SK-N-DZ (cell line): ENCODE data around the gene CA10.

Experiments
- DNase-seq: peaks from one replicate; pipeline ENCODE4 v3.0.0-alpha.2; 2015; ENCODE audit warnings: low spot score

Gene CA10

DNA sequence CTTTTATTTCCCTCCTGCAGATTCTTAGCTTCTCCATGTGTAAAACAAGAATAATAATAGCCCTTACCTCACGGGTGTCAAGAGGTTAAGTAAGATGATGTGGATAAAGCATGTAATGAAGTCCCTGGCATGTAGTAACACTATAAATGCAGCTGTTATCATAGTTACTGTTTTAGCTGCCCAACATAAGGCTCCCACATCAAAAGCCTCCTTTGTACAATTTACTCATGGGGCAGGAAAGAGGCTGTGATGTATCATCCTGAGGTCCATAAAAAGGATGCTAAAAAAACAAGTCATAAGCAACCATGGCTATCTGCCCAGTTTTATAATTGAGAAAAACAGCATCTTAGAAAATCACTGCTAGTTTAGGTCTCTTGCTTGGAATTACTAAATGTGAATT, 339.7 kb downstream of the CA10 start:
- no peak for DNase-seq

DNA sequence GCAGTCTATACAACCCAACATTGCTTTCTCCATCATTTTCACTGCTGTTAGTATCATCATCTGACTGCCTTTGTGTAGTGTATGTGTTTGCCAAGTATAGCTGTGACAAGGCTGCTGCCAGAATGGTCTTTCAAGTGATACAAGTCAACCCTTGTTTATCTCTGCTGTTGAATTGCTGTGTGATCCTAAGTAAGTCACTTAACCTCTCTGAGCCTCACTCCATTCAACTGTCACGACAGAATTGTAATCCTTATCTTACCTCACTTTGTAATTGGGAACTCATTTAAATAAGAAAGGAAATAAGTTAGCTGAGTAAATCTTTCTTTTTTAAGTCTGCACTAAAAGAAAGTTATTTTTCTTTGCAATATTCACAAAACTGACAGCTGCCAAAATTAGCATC, 340.6 kb downstream of the CA10 start:
- no peak for DNase-seq

GRCh38 chr17:51817117-51817516, 341.4 kb downstream of the CA10 start:
- DNase-seq, result no peak

DNA sequence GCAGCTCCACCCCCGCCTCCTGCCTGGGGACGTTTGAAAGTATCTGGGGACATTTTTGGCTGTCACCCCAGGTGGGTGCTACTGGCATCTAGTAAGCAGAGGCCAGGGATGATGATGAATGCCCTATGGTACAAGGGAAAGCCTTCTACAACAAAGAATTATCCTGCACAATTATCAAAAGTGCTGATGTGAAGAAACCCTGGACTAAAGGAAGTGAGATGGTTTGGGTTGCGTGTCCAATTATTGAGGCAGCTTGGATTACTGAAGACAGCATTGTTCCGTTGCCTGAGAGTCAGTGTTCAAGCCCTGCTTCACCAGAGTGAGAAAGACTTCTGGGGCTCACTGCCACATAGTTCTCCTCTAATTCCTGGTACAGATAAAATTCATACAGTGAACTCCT, 343.4 kb downstream of the CA10 start:
- no peak for DNase-seq

DNA sequence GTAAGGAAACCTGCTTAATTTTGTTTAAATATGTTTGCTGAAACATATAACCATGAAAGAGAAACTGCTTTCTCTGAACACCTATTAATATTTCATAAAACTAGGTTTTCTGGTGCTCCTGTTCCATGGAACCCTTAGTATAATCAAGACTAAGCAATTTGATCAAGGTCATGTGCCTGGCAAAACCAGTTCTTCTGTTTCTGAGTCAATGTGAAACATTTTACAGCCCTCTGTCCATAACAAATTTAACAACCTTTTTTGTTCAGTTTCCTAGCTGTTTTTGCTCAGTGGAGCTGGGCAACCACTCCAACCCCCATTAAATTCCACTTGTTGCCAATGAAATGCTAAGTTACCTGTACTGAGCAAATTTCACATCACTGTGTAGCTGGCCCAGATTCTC, 344.0 kb downstream of the CA10 start:
- DNase-seq, result no peak

DNA sequence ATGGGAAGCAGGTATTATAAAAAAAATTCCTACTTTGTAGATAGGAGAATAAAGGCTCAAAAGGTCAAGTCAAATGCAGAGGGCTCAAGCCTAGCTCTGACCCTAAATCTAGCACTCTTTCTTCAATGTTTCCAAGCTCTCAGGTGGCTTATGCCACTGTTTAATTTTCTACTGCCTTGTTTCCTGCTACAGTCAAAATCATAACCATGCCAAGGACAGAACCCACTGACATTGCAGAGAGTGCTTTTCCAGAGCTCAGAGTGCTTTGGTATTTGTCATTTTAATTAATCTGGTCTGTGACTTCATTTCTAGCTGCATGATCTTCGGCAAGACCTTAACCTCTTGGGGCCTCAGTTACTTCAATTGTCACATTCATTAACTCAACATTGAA, 344.7 kb downstream of the CA10 start:
- DNase-seq, result no peak

- no peak for DNase-seq
Observed at GRCh38 chr17:51813140-51813783, 345.3 kb downstream of the CA10 start.

DNA sequence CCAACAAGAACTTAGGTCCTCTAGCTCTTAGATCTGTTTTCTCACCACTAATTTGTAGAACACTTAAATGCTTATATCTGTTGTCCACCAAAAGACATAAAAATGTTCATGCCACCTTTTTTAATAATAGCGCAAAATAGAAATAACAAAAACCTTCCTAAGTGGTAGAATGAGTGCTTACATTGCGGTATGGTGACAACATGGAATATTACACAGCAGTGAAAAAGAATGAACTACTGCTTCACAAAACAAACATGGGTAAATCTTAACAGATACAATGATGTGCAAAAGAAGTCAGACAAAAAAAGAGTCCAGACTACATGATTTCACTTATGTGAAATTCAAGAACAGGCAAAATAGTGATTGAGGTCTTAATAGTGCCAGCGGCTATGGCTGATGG, 351.1 kb downstream of the CA10 start:
- DNase-seq, result no peak

- DNase-seq, result no peak
Observed at GRCh38 chr17:51805765-51806164, 352.7 kb downstream of the CA10 start.

DNA sequence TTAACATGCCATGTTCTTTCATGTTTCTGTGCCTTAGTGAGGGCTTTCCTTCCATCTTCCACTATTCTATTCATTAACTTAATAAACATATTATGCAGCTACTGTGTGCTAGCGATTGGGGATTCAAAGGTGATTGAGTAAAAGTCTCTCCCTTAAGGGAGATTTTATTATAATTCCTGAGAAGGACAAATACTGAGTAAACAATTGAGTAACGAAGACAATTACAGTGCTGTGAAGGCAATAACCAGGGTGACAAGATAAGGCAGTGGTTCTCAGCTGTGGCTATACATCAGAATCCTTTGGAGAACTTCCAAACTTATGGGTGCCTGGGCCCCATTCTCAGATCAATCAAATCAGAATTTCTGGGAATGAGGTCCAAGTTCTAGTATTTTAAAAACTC, 353.3 kb downstream of the CA10 start:
- no peak for DNase-seq

DNA sequence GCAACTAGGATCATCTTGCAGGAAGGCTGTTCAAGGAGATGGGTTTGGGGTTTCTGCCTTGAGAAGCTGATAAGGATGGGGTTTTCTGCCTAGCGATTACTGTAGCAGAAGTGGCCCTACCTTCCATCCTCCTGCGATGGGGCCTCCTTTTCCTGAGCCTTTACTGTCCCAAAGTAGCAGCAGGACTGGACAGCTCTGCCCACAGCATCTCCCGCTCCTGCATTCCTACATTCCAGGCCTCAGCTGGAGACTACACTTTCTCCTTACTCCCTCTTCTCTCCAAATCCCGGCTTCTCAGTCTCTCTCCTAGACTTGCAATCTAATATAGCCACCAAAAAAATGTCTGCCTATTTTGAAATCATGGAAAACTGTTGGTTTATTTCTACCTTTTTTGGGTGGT, 355.4 kb downstream of the CA10 start:
- DNase-seq, result no peak

DNA sequence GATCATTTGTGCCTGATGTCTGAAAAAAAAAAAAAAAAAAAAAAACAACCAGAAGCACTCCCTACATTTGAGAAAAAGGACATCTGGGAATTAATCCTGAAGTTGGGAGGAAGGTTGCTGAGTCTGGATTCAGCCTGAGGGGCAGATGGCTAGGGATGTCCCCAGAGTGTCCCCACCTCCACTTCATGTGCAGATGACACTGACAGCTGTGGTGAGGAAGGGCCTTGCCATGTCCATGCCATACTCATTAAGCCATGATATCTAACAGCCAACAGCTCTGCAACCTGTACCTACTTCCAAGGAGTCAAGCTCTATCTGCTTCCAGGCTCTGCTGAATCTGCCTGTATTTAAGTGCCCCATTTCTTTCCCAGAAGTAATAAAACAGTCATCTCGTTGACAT, 356.0 kb downstream of the CA10 start:
- no peak for DNase-seq

DNA sequence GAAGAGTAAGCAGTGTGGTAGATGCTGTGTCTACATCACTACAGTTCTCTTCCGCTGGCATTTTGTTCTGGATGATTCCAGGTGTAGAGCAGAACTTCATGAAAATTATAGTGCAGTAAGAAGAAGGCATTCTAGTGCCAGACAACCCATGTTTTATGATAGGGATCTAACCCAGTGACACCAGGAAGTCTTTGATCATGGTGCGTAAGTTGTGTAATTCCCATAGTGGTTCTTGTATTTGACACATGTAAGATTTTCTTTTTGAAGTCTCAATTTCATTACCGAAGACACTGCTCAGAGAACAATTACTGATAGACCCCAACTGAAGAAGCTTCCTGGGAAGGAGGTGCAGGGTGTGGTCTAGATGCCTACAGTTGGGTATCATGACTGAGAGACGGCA, 356.9 kb downstream of the CA10 start:
- no peak for DNase-seq

DNA sequence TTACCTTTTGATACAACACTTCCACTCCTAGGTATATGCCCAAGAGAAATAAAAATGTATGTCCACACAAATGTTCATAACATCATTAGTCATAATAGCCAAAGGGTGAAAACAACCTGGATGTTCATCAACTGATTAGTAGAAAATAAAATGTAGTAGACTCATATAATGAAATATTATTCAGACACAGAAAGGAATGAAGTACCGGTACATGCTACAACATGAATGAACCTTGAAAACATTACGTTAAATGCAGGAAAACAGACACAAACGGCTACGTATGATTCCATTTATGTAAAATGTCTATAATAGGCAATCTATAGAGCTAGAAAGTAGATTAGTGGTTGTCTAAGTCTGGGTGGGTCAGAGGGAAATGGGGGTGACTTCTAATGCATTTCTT, 358.5 kb downstream of the CA10 start:
- no peak for DNase-seq

DNA sequence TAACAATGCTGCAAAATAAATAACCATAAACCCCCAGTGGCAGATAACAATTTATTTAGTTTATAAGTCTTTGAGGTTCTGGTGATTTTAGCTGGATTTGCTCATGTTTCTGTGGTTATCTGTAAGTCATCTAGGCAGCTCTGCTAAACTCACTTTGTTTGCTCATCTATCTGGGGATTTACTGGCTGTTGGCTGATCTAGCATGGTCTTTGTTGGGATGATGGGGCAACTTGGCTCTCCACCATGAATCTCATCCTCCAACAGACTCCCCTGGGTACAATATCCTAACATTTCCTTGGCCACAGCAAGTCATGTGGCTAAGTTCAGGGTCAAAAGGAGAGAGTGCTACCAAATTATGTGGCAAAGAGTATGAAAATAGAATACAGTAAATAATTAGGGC, 359.3 kb downstream of the CA10 start:
- DNase-seq, result no peak

DNA sequence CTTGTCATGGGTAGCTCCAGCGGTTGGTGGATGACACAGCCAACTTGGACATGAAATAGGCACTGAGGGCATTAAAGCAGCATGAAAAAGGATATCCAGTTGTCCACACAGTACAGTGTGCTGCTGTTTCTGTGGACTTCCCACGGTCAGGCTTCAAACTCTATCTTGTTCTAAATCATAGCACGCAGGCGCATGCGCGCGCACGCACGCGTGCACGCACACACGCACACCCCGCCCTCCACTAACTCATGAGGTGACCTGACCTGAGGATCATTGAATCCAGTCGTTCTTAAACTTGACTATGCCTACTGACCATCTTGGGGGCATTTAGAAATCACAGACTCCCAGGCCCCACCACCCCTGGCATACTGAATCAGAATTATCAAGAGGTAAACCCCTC, 361.4 kb downstream of the CA10 start:
- no peak for DNase-seq

GRCh38 chr17:51796026-51796425, 362.5 kb downstream of the CA10 start:
- DNase-seq, result no peak

DNA sequence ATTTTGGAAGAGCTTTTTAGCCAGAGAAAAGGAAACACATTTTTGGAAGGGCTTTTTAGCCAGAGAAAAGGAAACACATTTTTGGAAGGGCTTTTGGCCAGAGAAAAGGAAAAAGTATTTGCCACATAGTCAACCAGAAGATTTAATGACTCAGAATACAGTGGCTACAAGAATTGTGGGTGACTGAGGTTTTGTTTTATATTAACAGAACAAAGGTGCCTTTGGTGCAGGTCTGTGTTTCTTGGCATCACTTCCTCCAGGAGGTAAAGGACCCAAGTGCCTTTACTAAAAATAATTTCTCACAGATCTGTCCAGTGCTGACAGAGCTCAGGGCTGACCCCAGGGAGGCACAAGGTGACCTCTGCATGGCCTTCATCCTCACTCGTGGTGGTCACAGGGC, 363.1 kb downstream of the CA10 start:
- DNase-seq, result no peak

DNA sequence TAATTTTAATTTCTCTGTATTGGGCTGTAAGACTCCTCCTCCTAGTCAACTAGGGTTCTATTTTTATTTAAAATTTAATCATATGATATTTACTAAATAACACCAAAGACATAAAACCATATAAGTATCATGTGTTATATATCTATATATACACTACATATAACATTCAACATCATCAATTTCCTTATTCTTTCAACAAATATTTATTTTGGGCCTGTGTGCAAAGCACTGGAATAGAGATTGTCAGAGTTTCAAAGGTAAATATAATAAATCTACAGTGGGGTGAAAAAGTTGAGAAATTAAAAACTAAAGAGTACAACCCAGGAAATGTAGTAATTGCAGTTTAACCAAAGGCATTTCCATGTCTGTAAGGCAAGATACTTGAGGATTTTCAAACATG, 364.0 kb downstream of the CA10 start:
- no peak for DNase-seq

- DNase-seq, result no peak
Observed at GRCh38 chr17:51793686-51794085, 364.8 kb downstream of the CA10 start.

- DNase-seq, result no peak
Observed at GRCh38 chr17:51778842-51779241, 379.7 kb downstream of the CA10 start.

- no peak for DNase-seq
Observed at GRCh38 chr17:51770027-51770759, 388.3 kb downstream of the CA10 start.

GRCh38 chr17:51769231-51769630, 389.3 kb downstream of the CA10 start:
- DNase-seq, result no peak

DNA sequence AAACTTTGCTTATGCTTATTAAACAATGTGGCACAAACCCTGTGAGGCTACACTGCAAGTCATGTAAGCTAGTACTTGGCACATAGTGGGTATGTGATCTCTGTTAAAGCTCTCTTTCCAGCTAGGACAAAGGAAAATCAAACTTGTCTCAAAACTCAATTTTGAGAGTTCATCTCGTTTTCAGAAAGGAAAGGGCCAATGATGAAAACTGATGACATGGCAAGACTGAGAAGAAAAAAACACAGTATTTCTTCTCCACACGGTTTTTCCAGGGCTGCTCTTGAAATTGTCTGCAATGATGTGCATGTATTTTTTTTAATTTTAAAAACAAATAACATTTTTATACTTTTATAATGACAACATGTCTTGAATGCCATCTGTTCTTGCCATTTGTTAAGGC, 389.8 kb downstream of the CA10 start:
- DNase-seq, result no peak
